IPS DF 4.7 (cell line): ENCODE measurements around the gene FIBP.

Experiments
- DNase-seq: peaks from one replicate; pipeline ENCODE4 v3.0.0-alpha.2; 2013; ENCODE audit warnings: low spot score; ENCODE audit errors: extremely low read depth

Gene FIBP

DNA sequence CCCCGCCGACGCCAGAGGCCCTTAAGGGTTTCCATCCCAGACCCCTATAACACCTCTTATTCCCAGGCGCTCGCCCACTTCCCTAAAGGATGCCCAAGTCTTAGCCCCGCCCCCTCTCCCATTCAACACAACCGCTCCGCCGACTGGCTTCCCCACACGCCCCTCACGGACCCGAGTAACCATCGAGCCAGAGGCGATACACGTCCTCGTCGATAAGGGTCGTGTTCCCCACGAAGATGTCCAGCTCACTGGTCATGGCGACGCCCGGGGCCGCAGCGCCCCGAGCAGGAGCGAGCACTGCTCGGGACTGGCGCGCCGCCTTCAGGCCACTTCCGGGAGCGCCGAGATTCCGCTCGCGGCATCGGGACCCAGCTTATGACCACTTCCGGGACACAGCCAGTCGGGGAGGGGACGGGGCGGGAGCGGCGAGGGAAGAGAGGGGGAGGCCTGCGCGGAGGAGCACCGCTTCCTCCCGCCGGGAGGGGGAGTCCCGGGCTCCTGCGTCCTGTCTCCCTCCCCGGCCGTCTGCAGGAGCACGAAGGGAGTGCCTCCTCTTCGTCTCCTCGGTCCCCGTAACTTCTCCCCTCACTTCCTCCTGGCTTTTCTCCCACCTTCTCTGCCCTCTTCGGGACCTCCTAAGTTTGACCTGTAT is at the start of gene FIBP:
Gene FIBP (minus strand): TSS at position 309 of the 652 bp plus-strand sequence. CDS start 53 bp downstream, at position 256.
- DNase-seq: no peak

DNA sequence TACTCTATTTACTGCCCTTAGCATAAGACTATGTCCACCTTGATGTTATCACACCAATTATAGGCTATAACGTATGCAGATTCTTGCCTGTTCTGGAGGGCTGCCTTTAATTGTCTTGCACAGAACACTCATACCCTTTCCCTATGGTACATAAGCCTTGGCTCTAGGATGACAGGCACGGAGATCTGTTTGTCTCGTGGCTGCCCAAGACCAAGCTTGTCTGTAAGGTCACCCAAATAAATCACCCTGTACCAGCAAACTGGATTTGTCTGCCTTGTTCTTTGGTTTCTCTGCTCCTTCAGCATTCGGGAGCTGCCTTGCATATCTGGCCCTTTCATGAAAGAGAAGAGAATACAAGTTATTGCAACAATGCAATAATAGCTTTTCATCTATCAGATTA is 49.5 kb upstream of the FIBP start:
- DNase-seq: no peak

DNA sequence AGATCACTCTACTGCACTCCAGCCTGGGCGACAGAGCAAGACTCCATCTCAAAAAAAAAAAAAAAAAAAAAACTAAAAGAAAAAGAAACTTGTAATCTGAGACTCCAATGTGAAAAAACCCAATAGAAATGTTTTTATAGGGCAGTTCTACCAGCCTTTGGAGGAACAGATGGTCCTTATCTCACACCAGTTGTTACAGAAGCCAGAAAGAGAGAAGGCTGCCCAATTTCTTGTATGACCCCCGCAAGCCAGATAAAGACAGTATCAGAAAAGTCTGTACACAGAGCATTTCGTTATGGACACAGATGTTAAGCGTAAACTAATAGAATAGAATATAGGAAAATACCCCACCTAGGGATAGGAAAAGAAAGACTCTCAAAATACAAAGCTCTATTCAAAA is 45.7 kb upstream of the FIBP start:
- no peak for DNase-seq

DNA sequence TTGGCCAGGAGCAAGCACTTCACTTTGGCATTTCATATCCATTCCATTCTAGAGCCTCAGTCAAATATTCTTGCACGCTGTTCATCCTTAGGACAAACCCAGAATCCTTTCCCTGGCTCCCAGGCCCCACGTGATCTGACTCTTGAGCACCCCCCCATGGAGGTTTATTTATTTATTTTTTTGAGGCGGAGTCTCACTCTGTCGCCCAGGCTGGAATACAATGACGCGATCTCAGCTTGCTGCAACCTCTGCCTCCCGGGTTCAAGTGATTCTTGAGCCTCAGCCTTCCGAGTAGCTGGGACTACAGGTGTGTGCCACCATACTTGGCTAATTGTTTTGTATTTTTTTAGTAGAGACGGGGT is 44.3 kb upstream of the FIBP start:
- no peak for DNase-seq

DNA sequence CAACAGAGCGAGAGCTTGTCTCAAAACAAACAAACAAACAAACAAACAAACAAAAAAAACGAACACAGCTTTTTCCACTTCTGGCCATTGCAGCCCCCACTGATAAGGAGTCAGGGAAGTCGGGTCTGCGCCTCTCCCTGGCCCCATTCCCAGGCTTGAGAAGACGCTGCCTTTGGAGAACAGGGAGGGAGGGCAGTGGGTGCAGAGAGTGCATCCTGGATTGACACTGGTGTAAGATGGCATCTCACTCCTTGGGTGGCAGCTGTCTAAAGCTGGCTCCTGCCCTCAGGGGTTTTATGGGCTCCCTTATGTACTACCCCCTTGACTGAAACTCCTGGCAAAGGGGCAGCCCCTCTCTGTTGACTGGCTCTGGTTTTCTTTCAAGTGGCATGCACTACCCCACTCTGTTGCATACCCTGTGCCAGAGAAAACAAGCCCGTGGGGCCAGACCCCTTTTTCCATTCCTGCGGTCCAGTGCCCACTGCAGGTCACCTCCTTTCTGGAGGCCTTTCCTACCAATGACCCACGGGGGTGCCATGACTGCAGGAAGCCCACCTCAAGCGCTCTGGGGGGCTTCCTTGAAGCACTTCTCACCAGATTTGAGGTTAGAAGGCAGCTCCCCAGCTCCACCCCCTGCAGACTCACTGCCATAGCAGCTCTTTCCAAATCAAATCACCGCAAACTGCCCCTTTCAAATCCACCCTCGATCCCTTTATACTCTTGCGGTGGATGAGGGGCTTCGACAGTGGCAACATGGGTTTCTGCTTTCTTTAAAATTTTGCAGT is 43.7 kb upstream of the FIBP start:
- DNase-seq: no peak

DNA sequence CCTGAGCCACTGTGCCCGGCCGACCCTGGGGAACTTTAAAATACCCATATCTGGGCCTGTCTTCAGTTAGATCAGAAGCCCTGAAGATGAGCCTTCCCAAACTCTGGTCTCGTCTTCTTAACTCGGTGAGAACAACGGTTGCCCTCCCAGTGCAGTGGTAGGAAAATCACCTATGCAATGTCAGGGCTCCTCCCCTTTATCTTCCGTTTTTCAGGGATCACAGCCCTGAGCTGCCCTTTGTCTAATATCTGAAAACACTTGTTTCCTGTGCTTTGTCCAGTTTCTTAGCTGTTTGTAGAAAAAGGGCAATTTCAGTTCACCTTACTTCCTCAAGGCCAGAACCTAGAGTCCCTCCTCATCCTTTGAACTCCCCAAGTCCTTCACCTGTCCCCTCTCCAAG is 40.4 kb upstream of the FIBP start:
- DNase-seq: no peak

DNA sequence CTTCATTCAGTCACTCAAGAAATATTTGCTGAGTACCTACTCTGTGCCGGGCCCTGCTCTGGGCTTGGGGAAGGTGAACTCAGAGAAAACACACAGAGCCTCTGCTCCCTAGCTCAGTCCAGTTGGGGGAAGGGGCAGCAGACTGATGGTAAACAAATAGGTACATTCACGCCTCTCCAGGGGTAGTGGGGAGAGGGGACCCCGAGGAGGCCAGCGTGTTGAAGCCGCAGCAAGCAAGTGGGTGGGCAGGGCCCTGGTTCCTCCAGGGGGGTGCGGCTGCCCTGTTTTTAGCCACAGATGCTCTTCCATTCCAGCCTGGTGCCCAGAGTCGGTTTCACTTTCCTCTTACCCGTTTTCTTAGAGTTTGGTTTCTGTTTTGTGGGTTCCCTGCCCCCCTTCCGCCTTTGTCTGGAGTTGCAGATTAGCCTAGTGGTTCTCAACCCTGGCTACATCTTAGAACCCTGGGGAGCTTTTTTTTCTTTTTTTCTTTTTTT is 39.7 kb upstream of the FIBP start:
- DNase-seq: no peak

DNA sequence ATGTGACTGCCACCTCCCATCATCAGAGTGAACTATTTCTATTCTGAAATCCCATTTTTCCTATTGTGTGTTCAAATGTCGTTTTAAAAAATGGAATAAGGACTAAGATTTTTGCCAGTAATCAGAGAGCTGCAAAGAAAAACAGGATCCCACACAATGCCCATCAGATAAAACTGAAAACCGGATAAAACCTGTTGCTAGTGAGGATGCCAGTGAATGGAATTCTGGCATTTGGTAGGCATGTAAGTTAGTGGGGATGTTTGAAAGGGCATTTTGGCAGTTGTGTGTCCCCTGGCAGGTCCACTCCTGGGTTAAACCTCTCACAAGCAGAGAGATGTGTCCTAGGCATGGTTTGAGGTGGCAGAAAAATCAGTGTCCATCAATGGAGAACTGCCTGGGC is 37.1 kb upstream of the FIBP start:
- no peak for DNase-seq

DNA sequence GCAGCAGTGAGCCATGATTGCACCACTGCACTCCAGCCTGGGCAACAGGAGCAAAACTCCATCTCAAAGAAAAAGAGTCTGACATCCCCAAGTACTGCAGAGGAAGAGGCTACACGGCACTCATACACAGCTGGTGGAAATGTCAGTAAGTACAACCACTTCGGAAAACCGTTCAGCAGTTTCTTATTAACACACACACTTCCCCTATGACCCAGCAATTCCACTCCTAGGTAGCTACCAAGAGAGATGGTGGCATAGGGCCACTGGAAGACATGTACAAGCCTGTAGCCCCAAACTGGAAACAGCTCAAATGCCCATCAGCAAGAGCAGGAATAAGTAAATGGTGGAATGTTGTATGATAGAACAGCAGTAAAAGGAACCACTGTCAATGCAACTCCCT is 34.3 kb upstream of the FIBP start:
- no peak for DNase-seq

DNA sequence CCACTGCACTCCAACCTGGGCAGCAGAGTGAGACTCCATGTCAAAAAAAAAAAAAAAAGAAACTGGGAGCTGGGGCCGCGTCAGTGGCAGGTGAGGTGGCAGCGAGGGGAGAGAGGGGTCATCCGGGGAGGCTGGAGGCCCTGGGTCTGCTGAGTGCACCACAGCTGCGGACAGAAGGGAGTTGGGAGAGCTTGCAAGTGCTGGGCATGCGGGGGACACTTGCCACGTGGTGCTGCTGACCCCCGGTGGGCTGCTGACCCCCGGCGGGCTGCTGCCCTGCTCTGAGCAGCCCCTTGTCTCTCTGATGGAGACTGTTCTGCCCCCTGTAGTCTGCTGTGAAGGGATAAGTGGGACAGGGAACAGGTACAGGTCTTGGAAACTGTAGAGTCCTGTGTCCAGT is 33.6 kb upstream of the FIBP start:
- DNase-seq: no peak

DNA sequence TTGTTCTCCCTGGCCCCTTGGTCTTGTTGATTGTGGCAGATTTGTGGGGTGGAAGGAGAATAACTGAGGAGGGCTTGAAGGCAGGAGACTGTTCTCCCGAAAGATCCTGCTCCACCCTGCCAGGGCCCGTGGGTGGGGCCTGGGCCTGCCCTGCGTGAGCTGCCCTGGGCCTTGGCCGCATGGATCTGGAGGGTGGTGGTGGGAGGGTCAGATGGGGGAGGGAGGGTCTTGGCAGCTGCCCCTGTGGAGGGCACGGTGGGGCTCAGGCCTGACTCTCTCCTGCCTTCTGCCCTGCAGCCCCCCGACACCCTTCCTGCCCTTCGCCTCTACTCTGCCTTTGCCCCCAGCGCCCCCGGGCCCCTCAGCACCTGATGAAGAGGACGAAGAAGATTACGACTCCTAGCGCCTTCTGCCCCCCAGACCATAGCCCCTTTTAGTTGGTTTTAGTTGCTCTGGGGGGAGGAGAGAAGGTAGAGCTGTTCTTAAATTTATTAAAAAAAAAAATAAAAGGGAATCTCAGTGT is 32.8 kb upstream of the FIBP start:
- DNase-seq: no peak

DNA sequence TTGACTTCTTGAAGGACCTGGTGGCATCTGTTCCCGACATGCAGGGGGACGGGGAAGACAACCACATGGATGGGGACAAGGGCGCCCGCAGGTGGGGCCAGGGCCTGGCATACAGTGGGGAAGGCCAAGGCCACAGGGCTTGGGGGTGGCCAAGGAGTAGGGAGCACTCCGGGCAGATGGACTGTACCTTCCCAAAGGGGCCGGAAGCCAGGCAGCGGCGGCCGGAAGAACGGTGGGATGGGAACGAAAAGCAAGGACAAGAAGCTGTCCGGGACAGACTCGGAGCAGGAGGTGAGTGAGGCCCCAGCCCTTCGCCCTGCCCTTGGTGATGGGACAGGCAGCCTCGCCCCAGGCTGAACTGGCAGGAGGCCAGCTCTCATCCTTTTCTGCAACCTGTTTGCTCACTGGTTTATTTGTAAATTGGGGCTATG is 32.1 kb upstream of the FIBP start:
- DNase-seq: no peak

DNA sequence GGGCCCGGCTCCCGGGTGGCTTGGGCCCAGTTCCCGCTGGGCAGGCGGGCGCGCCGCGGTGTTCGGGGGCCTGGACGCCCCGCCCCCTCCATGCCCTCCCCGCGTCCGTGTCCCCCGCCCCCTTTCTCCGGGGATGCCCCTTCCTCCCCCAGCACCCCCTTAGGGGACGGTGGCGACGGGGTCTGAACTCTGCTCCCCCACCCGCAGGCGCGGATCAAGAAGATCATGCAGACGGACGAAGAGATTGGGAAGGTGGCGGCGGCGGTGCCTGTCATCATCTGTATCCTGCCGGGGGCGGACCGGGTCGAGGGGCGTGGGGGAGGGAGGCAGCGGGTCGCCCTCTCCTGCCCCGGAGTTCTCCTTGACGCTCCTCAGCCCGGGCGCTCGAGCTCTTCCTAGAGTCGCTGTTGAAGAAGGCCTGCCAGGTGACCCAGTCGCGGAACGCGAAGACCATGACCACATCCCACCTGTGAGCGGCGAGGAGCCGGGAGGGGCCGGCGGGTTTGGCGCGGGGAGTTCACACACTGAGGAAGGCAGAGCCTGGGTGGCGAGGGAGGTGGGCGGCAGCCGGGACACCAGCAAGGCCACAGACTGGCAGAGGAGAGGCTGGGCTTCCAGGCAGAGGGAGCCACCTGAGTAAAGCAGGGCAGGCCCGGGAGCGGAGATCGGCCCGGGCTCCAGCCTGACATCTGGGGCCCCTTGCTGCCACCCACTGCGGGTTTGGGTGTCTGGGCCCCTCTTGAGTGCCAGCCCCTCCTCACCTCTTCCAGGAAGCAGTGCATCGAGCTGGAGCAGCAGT is 31.5 kb upstream of the FIBP start:
- no peak for DNase-seq

DNA sequence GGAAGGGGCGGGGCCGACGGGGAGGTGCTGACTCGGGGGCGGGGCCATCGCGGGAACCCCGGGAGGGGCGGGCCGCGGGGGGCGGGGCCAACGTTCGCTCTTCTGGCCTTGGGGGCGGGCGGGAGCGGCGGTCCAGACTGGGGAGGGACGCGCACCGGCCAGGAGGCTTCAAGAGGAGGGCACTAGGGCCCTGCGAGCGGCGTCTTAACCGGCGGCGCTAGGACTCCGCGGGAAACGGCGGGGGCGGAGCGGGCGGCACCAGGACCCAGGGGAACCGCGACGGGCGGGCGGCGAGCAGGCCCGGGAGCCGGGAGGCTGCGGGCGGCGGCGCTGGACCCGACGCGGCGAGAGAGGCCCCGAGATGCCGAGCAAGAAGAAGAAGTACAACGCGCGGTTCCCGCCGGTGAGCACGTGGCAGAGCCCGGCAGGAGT is 30.9 kb upstream of the FIBP start, which contains the start of gene DRAP1:
Gene DRAP1 (plus strand): TSS at position 286 of the 432 bp plus-strand sequence. CDS start 76 bp downstream, at position 362.
- peak; percentile 56 for DNase-seq

DNA sequence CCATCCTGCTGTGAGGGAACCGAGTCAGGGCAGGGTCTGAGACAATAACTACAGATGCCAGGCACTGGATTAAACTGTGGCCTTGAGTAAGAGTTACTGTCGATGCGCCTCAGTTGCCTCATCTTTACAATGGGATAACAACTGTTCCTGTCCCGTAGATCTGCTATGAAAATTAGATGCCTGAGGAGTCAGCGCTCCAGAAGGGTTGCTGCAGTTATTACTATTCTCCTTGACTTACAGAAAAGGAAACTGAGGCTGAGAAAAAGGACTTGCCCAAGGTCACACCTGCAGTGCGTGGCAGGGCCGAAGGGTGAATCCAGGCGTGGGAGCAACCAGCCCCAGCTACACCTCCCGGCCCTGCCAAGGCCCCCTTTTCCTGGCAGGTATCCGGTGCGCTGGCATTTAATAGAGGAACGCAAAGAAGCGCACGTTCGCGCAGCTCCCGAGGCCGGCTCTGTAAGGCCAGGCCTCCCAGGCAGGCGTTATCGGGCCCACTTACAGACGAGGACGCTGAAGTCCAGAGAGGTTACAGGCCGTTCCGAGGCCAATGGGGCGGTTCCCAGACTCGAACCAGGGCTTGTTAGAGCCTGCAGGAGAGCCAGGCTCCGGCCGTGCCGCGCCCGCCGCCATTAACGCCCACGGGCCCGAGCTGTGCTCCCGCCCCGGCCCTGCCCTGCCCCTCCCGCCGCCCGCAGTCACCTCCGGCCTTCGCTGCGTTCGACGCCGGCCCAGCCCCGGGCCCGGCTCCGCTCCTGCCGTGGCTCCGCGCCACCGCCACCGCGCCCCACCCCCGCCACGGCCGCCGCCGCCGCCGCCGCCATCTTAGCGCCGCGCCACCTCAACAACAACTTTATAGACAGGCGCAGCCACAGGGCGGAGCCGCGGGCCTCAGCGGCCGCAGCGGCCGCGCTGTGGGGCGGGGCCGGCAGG is 30.2 kb upstream of the FIBP start, which contains the start of gene C11orf68:
Gene C11orf68 (minus strand): TSS at position 852 of the 930 bp plus-strand sequence. CDS start 31 bp downstream, at position 821.
- no peak for DNase-seq

DNA sequence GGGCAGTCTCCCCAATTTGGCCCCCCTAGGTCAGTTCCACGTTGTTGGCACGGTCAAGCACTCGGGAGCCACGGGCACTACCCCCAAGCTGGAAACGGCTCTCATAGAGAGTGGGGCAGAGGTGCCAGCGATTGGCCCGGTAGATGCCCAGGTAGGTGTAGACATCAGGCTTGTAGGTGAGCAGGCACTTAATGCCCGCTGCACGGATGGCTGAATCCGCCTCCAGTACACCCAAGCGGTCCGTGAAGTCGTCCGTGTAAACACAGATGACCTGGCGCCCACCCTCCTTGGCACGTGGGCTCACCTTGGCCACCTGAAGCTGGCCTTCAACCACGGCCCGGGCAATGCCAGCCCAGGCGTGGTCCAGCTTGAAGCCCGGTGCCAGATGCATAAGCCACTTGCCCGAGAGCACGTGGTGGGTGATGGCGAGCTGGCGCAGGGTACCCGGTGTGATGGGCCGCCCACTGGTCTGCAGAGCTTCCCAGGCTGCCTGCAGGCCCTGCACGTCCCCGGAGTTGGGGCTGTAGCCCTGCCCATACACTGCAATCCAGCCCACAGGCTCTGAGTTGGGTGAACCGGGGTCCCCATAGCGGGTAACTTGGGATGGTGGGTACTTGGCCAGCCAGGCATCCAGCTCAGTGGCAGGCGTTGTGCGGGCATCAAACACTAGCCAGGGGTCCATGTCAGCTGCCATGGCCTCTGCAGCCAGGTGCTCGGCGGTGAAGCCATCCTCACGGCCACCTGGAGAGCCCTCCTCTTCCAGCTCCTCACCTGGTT is 29.4 kb upstream of the FIBP start:
- DNase-seq: no peak

DNA sequence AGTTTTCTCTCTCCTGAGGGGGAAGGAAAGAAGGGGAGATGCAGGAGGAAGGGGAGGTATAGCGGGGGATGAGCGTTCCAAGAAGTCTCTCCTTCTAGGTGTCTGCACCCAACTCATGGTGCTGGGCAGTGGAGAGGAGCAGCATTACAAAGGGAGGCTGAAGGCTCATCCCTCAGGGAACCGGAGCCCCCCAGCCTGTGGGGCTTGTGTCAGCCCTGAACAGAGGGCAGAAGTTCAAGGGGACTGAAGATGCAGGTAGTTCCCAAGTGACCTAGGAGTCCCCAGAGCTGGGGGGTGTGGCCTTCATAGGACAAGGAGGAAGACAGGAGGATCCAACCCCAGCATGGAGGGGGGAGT is 28.8 kb upstream of the FIBP start:
- no peak for DNase-seq

DNA sequence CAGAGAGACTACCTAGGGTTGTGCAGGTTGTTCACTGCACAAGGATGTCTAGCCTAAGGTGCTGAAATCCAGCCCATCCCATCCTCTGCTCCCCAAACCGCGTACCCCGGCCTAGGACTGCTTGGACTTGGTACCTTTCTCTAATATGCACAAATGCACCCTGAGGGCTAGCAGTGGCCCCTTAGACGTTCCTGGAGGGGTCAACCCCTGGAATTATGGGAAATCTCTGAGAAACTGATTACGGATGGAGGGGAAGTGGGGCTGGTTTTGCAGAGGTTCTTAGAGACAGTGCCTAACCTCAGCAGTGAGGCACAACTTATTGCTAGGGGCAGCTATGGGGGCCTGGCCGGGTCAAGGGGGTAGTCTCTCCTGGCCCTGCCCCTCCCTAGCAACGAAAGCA is 28.1 kb upstream of the FIBP start:
- DNase-seq: no peak

DNA sequence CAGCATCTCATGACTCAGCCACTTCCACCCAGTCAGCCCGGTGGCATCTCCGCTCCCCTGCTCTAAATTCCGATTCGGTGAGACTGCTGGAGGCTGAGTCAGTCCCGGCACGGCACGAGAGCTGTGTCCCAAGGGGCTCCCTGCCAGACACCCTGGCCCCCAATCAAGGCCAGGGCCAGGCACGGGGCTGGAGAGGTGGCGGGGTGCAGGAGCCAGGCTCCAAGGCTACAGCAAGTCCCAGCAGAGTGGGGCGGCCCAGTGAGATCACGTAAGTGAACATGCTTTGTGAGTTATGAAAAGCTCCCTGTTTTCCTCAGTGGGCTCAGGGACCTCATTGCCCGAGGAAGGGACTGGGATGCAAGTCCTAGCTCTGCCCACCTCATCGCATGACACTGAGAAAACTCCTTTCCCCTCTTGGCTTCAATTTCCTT is 27.6 kb upstream of the FIBP start:
- DNase-seq: no peak
